HG03025 (cell line): ENCODE results near the gene GLI1.

ENCODE experiments used
- ATAC-seq: cut with Tn5 transposase; IDR thresholded peaks from one replicate; pipeline ENCODE4 v1.9.1; 2021; ENCODE audit warnings: mild to moderate bottlenecking, moderate library complexity; ENCODE audit not compliant: unreplicated experiment, low FRiP score

The GLI1 gene

GRCh38 chr12:57459055-57459749 lies 383 bp upstream of the GLI1 start:
- peak; percentile 48 for ATAC-seq

GRCh38 chr12:57460468-57460784 lies 841 bp downstream of the GLI1 start:
- ATAC-seq = no peak

- no peak for ATAC-seq
These were observed 1.3 kb downstream of the GLI1 start for GRCh38 chr12:57460841-57461275.

GRCh38 chr12:57461276-57461916 lies 1.8 kb downstream of the GLI1 start:
- no peak for ATAC-seq

GRCh38 chr12:57461917-57462250 lies 2.3 kb downstream of the GLI1 start:
- ATAC-seq = no peak

- ATAC-seq = peak; percentile 61
These were observed 2.8 kb downstream of the GLI1 start for GRCh38 chr12:57462251-57462911.

- ATAC-seq = no peak
These were observed 3.3 kb downstream of the GLI1 start for GRCh38 chr12:57462912-57463253.

- ATAC-seq = no peak
These were observed 5.0 kb downstream of the GLI1 start for GRCh38 chr12:57464569-57464968.

GRCh38 chr12:57465030-57465746 lies 5.6 kb downstream of the GLI1 start:
- no peak for ATAC-seq

- ATAC-seq = no peak
These were observed 6.3 kb downstream of the GLI1 start for GRCh38 chr12:57465747-57466505.

GRCh38 chr12:57467212-57467874 lies 7.8 kb downstream of the GLI1 start:
- ATAC-seq = no peak

GRCh38 chr12:57467915-57468314 lies 8.3 kb downstream of the GLI1 start:
- no peak for ATAC-seq

GRCh38 chr12:57469296-57470164 lies 9.9 kb downstream of the GLI1 start:
- no peak for ATAC-seq

- ATAC-seq = no peak
These were observed 10.8 kb downstream of the GLI1 start for GRCh38 chr12:57470286-57470969.

- ATAC-seq = no peak
These were observed 11.5 kb downstream of the GLI1 start for GRCh38 chr12:57470970-57471656.

- no peak for ATAC-seq
These were observed 12.1 kb downstream of the GLI1 start for GRCh38 chr12:57471661-57472060.

GRCh38 chr12:57472391-57472790 lies 12.8 kb downstream of the GLI1 start:
- ATAC-seq = no peak

- ATAC-seq = no peak
These were observed 13.8 kb downstream of the GLI1 start for GRCh38 chr12:57473392-57473791.
